ENCODE measurements around the gene NBPF3.
"Not testable (repeated sequence)": the region's sequence is repeated elsewhere in the genome, so short reads cannot be mapped to it uniquely, and the experiment has no call there.

Gene NBPF3

DNA sequence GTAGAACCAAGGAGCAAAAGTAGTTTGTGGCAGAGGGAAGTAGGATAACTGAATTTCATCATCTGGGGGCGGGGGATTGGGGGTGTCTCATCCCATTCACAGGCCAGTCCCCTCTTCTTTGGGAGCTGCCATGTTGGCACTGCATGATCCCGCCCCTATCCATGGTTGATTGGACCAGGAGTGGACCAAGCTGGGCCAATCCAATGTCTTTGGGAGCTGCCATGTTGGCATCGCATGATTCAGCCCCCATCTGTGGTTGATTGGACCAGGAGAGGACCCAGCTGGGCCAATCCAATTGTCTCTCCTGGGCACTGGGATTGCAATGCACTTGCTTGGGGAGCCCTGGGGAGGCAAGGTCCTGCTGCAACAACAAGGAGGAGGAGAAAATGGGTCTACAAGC is 56.9 kb downstream of the NBPF3 start:
- DNase-seq = no peak

DNA sequence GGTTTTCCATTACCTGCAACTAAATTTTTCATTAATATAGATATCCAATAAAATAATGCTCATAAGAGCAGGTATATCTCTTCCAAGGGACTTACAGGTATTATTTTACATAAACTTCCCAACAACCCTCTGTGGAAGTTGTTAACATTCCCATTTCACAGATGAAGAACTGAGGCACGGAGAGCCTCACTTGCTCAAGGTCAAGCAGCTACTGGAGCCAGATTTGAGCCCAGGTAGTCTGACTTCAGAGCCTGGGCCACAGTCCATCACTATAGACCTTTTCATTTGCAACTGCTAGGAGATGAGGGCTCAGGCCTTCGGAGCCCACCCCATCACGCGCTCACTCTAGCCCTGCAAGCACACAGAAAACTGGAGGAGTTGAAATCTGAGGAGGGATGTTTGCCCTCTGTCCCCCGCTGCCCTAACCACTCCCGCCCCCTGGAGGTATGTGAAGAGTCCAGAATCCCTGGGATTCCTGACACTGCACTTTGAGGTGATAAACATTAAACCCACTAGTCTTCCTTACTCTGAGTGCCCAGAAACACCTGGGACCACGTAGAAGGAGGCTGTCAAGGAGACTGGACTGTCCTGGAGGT is 57.6 kb downstream of the NBPF3 start:
- DNase-seq = no peak

DNA sequence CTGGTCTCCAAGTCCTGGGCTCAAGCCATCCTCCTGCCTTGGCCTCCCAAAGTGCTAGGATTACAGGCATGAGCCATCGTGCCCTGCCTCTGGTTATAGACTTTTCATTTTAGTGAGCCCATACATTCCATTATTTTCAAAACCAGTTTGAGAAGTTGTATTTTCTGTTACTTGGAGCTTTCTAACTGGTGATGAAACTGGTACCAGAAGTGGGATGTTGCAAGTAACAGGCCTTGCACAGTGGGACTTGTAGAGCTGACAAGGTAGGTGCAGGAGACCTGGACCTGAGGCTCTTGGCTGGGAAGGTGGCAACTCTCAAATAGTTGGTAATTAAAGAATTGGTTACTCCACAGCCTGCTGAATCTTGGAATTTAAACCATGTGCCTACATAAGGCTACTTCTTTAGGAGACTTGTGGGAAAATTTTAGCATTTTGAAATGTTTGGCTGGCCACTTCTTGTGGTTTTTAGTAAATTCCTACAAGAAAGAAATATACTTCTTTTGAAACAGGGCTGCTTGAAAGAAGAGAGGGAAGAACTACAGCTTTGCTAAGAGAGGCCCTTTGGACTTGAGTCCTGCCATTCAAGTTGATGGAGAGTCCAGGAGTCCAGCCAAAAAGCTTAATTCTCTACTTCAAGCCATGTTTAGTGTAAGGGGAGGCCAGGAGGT is 59.5 kb downstream of the NBPF3 start:
- DNase-seq = no peak

DNA sequence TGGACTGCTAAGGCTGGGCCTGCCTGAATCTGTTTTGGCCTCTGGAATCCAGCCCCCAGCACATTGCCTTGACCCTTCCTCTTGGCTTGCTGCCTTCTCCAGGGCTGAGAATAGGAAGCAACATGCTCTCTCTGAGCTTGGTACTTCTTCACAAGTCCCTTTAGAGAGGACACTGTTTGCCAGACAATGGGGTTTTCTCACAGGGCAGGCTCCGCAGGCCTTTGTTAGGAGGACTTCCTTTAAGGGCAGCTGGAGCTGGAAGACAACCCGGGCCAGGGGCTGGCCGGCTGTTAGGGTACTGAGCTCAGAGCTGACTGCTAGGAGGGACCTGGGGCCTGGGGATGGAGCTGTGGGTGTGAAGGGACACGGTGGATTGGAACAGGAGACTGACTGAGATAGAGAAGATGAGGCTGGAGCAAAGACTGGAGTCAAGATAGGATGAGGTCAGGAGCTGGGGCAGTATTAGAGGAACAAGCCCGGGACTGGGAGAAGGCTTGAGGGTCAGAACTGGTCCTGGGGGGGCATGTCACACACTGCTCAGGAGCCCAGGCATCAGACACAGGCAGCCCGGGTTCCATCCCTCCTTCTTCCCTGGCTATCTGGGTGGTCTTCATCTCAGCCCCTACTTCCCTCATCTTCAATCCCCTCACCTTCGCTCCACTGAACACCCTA is 63.9 kb downstream of the NBPF3 start:
- no peak for DNase-seq

DNA sequence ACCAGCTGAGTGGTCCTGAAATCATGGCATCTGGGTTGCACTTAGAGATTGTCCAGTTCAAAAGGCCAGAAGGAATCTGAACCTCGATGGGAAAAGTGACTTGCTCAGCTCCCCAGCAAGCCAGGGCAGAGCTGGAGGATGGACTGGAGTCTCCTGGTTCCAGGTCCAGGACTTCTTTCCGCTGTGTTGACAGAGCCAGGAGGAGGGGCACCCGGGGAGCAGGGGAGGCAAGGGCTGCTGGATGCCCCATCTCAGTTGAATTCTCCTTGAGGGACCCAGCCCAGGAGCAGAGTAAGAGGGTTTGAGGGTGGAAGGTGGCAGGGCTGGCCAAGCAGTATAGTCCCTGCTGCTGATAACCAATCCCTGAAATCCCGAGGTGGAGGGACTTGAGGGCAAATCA is 66.9 kb downstream of the NBPF3 start:
- DNase-seq = no peak

DNA sequence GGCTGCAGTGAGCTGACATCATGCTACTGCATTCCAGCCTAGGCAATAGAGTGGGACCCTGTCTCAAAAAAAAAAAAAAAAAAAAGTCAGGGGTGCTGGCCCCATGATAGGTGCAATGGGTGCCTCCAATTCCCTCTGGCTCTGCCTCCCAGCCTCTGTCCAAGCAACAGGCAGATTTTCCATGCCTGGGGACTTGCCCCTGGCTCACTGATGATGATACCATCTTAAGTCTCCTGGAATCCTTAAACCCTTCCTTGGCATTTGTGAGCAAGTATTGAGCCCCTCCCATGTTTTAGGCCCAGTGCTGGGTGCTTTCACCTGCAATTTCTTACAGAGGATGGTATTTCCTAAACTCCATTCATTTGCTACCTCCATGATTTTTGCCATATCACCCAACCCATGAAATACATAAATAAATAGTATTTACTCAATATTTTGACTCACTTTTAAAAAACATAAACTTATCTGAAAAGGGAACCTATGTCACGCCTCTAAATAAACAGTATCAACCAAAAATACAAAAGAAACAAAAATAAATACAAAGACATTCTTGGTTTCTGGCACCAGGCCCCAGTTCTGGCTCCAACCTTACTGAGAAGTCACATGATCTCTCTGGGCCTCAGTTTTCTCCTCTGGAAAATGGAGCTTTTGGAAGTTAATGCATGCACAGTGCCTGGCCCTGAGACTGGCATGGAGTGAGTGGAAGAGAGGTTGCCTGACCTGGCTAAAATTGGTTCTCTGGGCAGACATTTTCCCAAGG is 67.8 kb downstream of the NBPF3 start:
- DNase-seq = no peak

DNA sequence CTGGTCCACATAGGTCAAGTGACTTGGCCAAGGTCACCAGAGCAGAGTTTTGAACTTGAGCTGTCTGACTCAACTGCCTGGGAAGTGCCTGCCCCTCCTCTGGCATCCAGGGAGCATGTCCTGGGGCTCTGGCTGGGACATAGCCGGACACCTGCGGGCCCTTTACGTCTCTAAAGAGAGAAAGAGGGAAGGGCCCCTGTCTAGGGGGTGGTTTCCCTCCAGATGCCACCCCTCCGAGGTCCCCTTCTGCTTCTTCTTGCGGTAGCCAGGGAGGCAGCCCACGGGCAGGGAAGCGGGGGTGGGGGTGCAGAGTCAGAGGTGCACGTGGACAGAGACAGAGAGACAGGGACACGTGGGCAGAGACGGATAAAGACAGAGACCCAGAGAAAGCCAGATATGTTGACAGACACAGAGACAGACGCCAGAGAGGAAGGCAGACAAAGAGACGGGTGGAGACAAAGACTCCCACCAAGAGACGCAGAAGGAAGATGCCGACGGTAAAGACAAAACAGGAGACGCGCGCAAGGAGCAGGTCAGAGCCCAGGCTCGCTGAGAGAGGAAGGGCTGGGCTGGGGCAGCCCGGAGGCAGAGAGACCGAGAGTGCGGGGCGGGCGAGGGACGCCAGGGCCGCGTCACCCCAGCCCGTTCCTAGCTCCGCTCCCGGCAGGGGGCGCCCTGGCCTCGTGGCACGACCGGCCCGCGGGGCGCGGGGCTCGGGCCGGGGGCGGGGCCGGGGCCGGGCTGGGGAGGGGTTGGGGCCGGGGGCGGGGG is 68.8 kb downstream of the NBPF3 start:
- DNase-seq = peak; percentile 66

DNA sequence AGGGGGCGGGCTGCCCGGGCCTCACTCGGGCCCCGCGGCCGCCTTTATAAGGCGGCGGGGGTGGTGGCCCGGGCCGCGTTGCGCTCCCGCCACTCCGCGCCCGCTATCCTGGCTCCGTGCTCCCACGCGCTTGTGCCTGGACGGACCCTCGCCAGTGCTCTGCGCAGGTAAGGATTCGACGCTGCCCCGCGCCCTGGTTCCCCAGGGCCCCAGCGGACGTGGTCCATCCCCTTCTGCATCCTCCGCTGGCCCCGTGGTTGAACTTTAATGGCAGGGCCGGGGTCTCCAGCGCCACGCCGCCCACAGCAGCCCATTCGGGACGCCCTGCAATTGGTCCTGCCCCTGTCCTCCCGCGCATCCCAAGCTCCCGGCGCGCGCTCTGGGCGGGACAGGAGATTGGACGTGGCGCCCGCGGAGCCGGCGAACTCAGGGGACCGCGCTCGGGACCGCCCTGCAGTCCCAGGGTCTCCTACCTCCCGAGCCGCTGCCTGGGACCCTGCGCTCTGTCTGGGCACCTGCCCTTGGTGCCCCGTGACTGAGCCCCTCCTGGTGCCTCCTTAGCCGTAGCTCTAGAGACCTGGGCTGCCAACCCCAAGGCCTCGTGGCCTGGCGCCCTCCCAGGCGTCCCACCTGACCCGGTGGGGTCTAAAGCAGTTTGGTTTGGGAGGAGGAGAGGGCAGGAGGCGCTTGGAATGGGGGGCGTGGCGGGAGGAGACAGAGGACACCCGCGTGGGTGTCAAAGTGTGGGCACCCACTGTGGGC is 69.6 kb downstream of the NBPF3 start, which contains the start of gene ALPL:
TSS of gene ALPL (plus strand) at position 73 of the 762 bp plus-strand sequence. CDS start 44,659 bp downstream, outside the sequence.
- no peak for DNase-seq

DNA sequence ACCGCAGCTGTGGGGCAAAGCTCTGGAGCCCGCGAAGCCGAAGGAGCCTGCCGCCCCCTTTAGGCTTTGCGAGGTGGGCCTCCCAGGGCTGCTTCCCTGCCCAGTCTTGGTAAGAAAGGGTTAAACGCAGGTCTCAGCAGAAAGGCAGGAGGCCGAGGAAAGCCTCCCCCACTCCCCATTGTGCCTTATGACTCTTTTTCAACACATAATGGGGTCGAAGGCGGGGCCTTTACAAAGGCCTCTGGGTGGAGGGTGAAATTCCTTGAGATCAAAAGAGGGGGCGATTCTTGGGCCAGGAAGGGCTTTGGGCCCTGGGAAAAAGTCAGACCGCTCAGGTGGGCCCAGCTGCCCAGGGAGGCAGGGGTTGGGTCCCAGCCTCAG is 70.2 kb downstream of the NBPF3 start:
- DNase-seq = no peak

DNA sequence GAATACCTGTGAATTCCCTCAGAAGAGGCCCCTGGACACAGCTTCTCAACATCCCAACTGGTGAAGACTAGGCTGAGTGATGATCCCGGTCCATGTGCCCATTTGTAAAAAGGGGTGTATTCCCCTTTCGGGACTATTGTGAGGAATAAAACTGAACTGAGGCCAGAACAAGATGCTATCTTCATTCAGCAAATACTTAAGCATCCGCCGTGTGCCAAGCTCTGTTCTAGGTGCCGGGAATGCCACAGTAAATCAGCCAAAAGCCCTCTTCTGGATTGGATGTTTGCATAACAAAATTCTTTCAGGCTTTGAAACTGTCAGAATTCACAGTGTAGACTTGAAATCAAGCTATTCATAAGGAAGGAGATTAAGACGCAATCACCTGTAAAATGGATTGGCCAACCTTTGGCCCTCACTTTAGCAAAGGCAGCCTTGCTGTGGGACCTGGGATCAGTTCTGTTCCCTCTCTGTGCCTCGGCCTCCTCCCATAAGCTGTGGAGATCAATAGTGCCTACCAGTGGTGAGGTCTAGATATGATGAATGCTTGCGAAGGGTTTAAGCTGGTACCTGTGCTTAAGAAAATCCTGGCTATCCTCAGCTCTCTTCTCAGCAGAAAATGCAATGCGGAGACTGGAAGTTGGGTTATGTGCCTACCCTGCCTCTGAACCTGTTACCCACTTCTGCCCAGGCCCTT is 71.1 kb downstream of the NBPF3 start:
- no peak for DNase-seq

DNA sequence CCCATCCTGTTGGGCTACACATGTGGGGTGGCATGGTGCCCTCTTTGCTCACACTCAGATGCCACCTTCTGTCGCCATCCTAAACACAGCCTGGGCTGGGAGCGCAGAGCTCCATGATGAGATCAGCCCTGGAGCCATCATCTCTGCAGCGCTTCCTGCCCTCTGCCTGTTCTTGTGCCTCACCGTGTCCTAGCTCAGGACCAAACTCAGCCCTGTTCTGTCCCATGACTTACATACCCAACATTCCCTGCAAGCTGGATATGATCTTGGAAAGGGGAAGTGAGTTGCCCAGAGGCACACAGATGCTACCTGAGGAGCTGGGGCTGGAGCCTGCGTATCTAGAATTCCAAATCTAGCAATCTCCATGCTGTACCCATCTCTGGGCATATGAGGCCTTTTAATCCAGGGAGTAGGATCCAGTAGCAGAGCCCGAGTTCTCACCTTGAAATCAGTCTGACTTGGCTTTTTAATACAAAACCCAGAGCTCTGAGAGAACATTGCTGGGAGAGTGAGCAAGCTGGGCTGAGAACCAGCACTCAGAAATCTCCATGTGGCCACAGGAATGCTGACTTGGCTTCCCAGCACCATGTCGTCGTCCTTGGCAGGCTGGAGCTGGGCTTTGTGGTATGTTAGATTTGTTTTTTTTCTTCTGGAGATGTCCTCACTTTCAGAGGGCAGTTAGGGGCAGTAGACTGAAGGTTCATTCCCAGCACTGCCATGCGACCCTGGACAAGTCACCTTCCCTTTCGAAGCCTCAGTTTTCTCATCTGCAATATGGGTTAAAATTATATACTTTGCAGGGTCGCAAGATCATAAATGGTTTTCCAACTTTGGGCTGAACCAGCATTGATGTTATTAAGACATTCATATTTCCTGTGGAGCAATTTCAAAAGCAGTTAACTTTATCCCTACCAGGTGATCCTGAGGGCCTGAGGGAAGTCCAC is 71.9 kb downstream of the NBPF3 start:
- no peak for DNase-seq

DNA sequence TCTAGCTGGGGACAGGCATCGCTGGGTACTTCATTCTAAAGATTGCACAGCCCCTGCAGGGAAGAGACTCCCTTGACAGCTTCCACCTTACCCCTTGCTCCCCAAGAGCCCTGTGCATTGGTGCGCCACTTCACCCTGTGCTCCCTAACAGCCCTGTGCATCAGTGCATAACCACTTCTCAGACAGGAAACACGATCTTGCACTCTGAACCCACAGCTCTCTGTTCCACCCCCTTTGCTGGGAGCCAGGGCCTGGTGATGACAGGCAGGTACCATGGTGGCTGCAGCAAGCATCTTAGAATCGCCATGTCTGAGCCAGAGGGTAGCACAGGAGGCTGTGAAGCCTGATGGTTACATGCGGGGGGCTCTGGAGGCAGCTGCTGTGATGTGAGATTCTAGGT is 74.3 kb downstream of the NBPF3 start:
- no peak for DNase-seq

DNA sequence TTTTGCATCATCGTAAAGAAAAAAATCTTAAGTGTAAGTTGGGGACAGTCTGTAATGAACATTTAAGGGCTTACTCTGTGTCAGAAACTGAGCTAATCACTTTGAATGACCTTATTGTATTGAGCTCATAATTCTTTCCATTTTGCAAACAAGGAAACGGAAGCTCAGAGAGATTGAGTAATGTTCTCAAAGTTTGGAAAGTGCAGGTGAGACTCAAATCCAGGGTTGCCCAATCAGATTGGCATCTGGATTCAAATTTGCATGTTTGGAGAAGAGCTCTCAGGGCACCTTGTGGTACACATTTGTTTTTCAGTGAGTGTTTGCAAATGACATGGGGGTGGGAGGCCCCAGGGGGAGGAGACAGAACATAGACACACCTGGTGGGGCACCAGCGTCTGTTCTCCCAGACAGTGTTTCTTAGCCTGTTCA is 77.2 kb downstream of the NBPF3 start:
- no peak for DNase-seq

DNA sequence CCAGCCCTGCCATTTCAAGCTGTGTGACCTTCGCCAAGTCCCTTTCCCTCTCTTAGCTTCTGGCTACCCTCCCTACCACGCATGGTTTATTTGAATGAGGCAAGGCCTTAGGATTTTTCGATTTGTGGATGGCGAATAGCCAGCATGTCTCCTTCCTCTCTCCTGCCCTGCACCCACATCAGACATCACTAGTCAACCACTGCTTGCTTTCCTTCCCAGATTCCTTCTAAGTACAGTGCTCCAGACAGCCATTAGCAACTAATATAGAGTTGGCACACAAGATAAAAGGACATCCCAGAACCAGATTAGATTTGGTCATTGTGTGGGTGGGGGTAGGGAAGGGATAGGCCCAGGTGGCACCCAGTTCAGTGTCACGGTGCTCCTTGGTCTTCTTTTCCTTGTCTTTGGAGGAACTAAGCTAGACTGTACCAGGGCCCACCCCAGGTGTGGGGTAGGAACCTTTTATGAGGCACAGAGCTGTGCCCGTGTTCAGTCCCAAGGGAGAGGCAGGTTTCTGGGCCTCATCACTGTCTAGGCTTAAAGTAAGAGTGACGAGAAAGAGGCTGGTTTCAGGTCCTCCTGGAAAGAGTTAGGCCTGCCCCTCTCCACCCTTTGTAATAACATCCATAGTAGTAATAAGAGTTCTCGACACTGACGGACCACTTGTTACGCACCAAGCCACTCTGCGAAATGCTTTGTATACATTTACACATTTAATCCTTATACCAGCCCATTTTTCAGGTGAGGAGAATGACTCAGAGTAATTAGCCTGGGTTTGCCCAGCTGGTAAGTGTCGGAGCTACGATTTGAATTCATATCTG is 77.9 kb downstream of the NBPF3 start:
- no peak for DNase-seq

DNA sequence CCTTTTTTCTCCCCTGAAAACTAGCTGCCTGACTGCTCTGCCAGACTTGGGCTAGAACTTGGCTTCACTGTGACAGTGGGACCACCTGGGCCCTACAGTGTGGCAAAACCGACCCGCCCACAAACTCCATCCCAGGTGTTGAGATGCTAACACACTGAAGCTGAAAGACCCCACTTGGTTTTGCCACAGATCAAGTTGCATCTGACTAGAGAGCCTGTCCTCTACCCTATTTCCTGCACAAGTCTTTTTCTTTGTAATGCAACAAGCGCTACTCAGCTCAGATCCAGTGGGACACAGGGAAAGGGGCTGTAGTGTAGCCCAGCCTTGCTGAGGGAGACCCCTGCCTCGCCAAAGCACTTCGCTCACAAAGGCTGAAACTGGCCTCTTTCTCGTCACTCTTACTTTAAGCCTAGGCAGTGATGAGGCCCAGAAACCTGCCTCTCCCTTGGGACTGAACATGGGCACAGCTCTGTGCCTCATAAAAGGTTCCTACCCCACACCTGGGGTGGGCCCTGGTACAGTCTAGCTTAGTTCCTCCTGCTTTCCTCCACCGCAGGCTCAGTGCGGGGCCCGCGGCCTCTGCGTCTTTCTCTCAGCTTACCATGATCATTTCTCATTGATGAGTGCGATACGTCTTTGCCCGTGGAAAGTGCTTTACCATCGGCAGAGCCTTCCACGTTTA is 79.0 kb downstream of the NBPF3 start:
- no peak for DNase-seq

DNA sequence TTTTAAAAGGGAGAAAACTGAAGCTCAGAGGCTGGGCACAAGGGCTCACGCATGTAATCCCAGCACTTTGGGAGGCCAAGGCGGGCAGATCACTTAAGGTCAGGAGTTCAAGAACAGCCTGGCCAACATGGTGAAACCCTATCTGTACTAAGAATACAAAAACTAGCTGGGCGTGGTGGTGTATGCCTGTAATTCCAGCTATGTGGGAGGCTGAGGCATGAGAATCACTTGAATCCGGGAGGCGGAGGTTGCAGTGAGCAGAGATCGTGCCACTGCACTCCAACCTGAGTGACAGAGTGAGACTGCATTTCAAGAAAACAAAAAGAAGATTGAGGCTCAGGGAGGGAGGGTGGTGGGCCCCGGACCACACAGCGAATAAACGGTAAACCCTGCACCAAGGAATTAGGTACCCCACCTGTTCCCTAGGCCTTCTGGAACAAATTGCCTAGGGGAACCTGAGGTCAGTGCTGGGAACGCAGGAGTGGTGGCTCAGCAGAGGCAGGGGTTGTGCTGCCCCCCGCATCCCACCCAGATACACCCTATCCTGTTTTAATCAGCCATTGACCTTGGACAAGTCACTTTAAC is 79.6 kb downstream of the NBPF3 start:
- DNase-seq = not testable (repeated sequence)

DNA sequence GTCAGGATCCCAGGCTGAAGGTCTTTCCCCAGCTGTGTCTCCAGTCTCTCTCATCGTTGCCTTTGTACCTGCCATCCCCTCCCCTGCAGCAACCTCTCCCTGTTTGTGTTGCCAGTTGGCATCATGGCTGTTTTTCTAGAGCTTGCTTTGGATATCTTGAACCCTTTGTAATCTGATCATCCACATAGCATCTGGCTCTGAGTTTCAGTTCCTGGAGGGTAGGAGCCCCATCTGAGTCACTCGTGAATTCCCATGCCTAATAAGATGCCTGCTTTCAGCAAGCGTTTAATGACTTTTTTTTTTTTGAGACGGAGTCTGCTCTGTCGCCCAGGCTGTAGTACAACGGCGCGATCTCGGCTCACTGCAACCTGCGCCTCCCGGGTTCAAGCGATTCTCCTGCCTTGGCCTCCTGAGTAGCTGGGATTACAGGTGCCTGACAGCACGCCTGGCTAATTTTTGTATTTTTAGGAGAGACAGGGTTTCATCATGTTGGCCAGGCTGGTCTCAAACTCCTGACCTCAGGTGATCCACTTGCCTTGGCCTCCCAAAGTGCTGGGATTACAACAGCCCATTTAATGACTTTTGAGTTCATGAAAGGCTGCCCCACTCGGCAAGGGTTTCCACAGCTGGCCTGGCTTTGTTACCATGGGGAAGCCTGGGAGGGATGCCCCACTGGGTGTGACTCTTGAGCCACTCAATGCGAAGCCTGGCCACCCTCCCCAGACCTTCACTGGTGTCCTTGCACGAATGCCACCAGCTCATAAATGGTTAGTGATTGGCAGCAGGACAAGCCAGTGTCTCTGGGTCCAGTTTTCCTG is 81.2 kb downstream of the NBPF3 start:
- no peak for DNase-seq
